B cell (primary cell): ENCODE data around the gene RANBP10. TPM values are rescaled to one million over a fixed set of nuclear protein-coding genes. Genes with fewer than 3 reads are reported as not detected.

ENCODE experiments used
- ATAC-seq: fragments of 200-7000 bp; cut with Tn5 transposase; one replicate; pipeline ENCODE4 v1.10.0; 2021; ENCODE audit warnings: low read depth, mild to moderate bottlenecking, moderate number of reproducible peaks, moderate library complexity
- CTCF ChIA-PET: fragments of 350-600 bp; sonication (Branson Sonifier 250); formaldehyde crosslinking; loops from one replicate; lab custom pipeline; 2021; ENCODE audit warnings: antibody characterized with exemption, inconsistent platforms; lab: Charles Lee
- POLR2A ChIA-PET: fragments of 350-600 bp; sonication (Branson Sonifier 250); formaldehyde crosslinking; loops from one replicate; lab custom pipeline; 2021; ENCODE audit warnings: antibody characterized with exemption; lab: Charles Lee
- DNase-seq: peaks from one replicate; pipeline ENCODE4 v3.0.0; 2013
- H2AFZ ChIP-seq: 2 replicates; pipeline ENCODE4 v1.6.1; 2012; ENCODE audit warnings: mild to moderate bottlenecking, low read depth, low read length; ENCODE audit not compliant: insufficient read depth, poor library complexity, severe bottlenecking
- H3K27ac ChIP-seq, 2 donors: 1 replicate in 1 of 2; 2 replicates in 1 of 2; pipeline ENCODE4 v1.5.1; 2012 to 2013; ENCODE audit warnings: low read length in 2 of 2, mild to moderate bottlenecking in 2 of 2, moderate library complexity in 1 of 2
- H3K27me3 ChIP-seq, 4 experiments: fragments of 200-600 bp in 1 of 4; sonication (generic) in 1 of 4; replicated peaks in 1 of 4; 1 replicate in 2 of 4; 2 replicates in 2 of 4; pipeline versions ENCODE4 v1.6.1 to v1.7.0; 2013 to 2016; ENCODE audit warnings: low read length in 3 of 4, mild to moderate bottlenecking in 2 of 4, mixed read lengths in 1 of 4, moderate library complexity in 1 of 4; ENCODE audit not compliant: insufficient read depth in 4 of 4, control insufficient read depth in 3 of 4; ENCODE audit errors: control extremely low read depth in 1 of 4
- H3K36me3 ChIP-seq, 2 experiments: replicated peaks in 1 of 2; 1 replicate in 1 of 2; 2 replicates in 1 of 2; pipeline versions ENCODE4 v1.6.1 to v1.7.1; 2013; ENCODE audit warnings: low read length in 1 of 2; ENCODE audit not compliant: insufficient read depth in 2 of 2, control insufficient read depth in 1 of 2; ENCODE audit errors: control extremely low read depth in 1 of 2, extremely low read depth in 1 of 2
- H3K4me1 ChIP-seq, 2 donors: fragments of 200-600 bp in 1 of 2; sonication (generic) in 1 of 2; 1 replicate in 1 of 2; 2 replicates in 1 of 2; pipeline versions ENCODE4 v1.5.1 to v1.6.1; 2013 to 2017; ENCODE audit warnings: low read length in 2 of 2; ENCODE audit not compliant: control insufficient read depth in 2 of 2, insufficient read depth in 2 of 2
- H3K4me2 ChIP-seq: replicated peaks from 2 replicates; pipeline ENCODE3; 2012; ENCODE audit warnings: mild to moderate bottlenecking, low read depth, low read length; ENCODE audit not compliant: poor library complexity, severe bottlenecking
- H3K4me3 ChIP-seq, 5 experiments: fragments of 200-600 bp in 1 of 5; sonication (generic) in 1 of 5; 1 replicate in 3 of 5; 2 replicates in 2 of 5; pipeline versions ENCODE4 v1.5.1 to v1.7.0; 2011 to 2016; ENCODE audit warnings: low read length in 4 of 5, mild to moderate bottlenecking in 4 of 5, low read depth in 2 of 5, control low read depth in 1 of 5, moderate library complexity in 1 of 5; ENCODE audit not compliant: insufficient read depth in 1 of 5; ENCODE audit errors: control extremely low read depth in 1 of 5, extremely low read depth in 1 of 5
- H3K79me2 ChIP-seq: fragments of 200-600 bp; sonication (generic); one replicate; pipeline ENCODE4 v1.6.0; 2016; ENCODE audit warnings: low read length; ENCODE audit not compliant: control insufficient read depth, insufficient read depth
- H3K9ac ChIP-seq: fragments of 200-600 bp; sonication (generic); 2 replicates; pipeline ENCODE4 v1.6.1; 2017; ENCODE audit warnings: mild to moderate bottlenecking, low read length, moderate library complexity
- H3K9me3 ChIP-seq, 3 donors: one replicate each; pipeline versions ENCODE4 v1.6.1 to v1.7.1; 2013; ENCODE audit warnings: low read length in 2 of 3; ENCODE audit not compliant: control insufficient read depth in 2 of 3, insufficient read depth in 1 of 3; ENCODE audit errors: control extremely low read depth in 1 of 3
- H4K20me1 ChIP-seq: 2 replicates; pipeline ENCODE4 v1.6.0; 2012; ENCODE audit warnings: mild to moderate bottlenecking, low read length; ENCODE audit not compliant: insufficient read depth, control insufficient read depth, poor library complexity, severe bottlenecking
- H3K27ac Mint-ChIP-seq: one replicate; pipeline ENCODE4 v1.8.0; 2021; ENCODE audit warnings: mixed read lengths
- H3K27me3 Mint-ChIP-seq: one replicate; pipeline ENCODE4 v1.8.0; 2021; ENCODE audit warnings: mixed read lengths
- H3K4me1 Mint-ChIP-seq: one replicate; pipeline ENCODE4 v1.8.0; 2021; ENCODE audit warnings: mixed read lengths
- H3K4me3 Mint-ChIP-seq: one replicate; pipeline ENCODE4 v1.8.0; 2021; ENCODE audit warnings: mixed read lengths
- H3K9me3 Mint-ChIP-seq: one replicate; pipeline ENCODE4 v1.8.0; 2022; ENCODE audit warnings: mixed read lengths; ENCODE audit not compliant: insufficient read depth
- EZH2 ChIP-seq: IDR thresholded peaks from 2 replicates; pipeline ENCODE4 v1.6.1; 2012; ENCODE audit warnings: borderline replicate concordance, low read depth, mild to moderate bottlenecking, moderate library complexity, low read length; ENCODE audit not compliant: insufficient read depth, poor library complexity, severe bottlenecking
- WGBS: methylation state at CpG from one replicate; pipeline ENCODE4 v1.1.5; 2013; ENCODE audit warnings: missing lambda C conversion rate; ENCODE audit not compliant: insufficient coverage; 5-methylcytosine and 5-hydroxymethylcytosine counted together
- intact Hi-C: fragments of 100-400 bp; cut with micrococcal nuclease; formaldehyde crosslinking; loops from one replicate; pipeline ENCODE4 v1.10.0; 2022
- polyA plus RNA-seq: library from polyadenylated mRNA; depleted of rRNA; stranded (reverse); fragments of >200 nt; gene quantifications from 2 replicates; pipeline ENCODE4 v1.2.3, GENCODE V29; 2012
- total RNA-seq, 2 donors: library from RNA; stranded (reverse); fragments of 120-200 nt in 1 of 2; gene quantifications; 1 replicate in 1 of 2; 2 replicates in 1 of 2; pipeline versions ENCODE4 v1.2.3 to v1.2.4, GENCODE V29; 2013 to 2022
- TF ChIP-seq, protein P1 (sequence below): fragments of 200-600 bp; IDR thresholded peaks from one replicate; pipeline ENCODE4 v1.8.0; 2022; ENCODE audit warnings: antibody characterized with exemption, mild to moderate bottlenecking

Gene RANBP10
- total and polyA plus RNA-seq, 2 donors (not counting 1 experiment from before 2014, with no cell fraction given) = 29.0 to 32.2 TPM

DNA sequence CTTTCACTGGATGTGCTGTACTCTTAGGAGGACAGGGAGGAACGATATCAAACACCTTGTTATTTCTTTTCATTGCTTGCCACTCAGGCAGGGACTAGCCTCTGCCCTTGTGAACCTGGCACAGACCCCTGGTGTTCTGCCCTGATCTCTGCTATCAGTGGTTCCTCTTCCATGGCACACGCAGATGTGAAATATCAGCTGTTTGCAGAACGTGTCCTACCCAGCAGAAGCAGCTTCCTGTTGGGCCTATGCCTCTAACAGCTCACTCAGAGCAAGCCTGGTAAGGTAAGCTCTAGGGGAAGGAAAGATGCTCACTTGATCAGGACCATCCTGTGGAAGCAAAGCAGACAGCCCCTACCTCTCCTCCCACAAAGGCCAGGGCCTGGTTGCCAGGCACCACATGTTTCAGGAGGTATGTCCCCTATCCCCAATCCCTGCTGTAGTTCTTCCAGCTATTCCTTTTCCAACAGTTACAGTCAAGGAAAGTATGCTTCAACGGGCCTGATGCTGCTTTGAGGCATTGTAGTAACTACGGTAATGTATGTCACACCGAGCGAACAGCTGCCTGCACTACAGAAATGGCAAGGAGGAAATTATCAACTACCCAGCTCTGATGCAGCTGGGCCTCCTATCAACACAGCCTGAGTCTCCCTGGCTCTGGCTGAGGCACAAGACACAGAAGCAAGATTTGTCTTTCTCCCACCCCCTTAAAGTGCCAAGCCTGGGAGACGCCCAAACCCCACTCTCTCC is 46.0 kb downstream of the RANBP10 start:
- peak overlapping the region; percentile 73 for H3K27ac Mint-ChIP-seq
- no peak overlapping the region for H3K9ac ChIP-seq
- H3K4me1 Mint-ChIP-seq = peaks cover 32% of the 10 kb centered on the region
- peaks cover 3 to 35% of the 10 kb centered on the region in 2 experiments for H3K36me3 ChIP-seq
- H3K27me3 Mint-ChIP-seq = no peaks in the 10 kb centered on the region
- ChIA-PET CTCF (no interaction called here), POLR2A (no interaction called here)
- H3K9me3 Mint-ChIP-seq = no peaks in the 10 kb centered on the region
- DNase-seq (peak; percentile 33), ATAC-seq (peak; percentile 43)
- no peaks in the 10 kb centered on the region for H3K27me3 ChIP-seq
- H3K4me3 Mint-ChIP-seq = no peak overlapping the region
- intact Hi-C loops = no loop called here
- WGBS = 43% methylated on average over 6 of the region's 8 CpGs
- peaks cover 77% of the 10 kb centered on the region for H3K79me2 ChIP-seq
- no peak overlapping the region for H3K4me3 ChIP-seq
- no peak overlapping the region for H2AFZ ChIP-seq
- no peaks in the 10 kb centered on the region for H3K9me3 ChIP-seq
- no peak for TF ChIP-seq EZH2
- TF ChIP-seq, protein P1, sequence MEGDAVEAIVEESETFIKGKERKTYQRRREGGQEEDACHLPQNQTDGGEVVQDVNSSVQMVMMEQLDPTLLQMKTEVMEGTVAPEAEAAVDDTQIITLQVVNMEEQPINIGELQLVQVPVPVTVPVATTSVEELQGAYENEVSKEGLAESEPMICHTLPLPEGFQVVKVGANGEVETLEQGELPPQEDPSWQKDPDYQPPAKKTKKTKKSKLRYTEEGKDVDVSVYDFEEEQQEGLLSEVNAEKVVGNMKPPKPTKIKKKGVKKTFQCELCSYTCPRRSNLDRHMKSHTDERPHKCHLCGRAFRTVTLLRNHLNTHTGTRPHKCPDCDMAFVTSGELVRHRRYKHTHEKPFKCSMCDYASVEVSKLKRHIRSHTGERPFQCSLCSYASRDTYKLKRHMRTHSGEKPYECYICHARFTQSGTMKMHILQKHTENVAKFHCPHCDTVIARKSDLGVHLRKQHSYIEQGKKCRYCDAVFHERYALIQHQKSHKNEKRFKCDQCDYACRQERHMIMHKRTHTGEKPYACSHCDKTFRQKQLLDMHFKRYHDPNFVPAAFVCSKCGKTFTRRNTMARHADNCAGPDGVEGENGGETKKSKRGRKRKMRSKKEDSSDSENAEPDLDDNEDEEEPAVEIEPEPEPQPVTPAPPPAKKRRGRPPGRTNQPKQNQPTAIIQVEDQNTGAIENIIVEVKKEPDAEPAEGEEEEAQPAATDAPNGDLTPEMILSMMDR = no peak
- peak overlapping the region in 1 of 2 donors; percentile 46 for H3K27ac ChIP-seq
- H3K4me1 ChIP-seq = peaks cover 14 to 22% of the 10 kb centered on the region in 2 donors
- no peak overlapping the region for H3K4me2 ChIP-seq
- peaks cover 56% of the 10 kb centered on the region for H4K20me1 ChIP-seq

DNA sequence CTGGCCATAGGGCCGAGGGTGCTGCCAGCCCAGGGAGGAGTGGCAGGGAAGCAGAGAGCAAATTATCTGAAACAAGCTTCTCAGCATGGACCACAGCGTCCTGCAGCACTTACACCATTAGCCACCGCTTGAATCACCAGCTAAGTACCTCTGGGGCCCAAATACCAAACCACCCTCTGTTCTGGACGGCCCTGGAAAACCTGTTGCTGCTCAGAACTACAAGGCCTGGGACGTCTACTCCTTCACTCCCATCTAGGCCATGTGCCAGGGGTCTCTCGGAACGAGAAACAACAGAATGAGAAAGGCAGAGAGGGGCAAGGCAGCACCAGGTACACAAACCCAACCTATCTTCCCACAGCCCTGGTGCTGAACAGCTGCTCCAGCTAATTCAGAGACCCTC is 47.4 kb downstream of the RANBP10 start:
- Mint-ChIP-seq H3K4me1 (peaks cover 32% of the 10 kb centered on the region), H3K27me3 (no peaks in the 10 kb centered on the region), H3K27ac (no peak overlapping the region), H3K9me3 (no peaks in the 10 kb centered on the region), H3K4me3 (no peak overlapping the region)
- Histone ChIP-seq H4K20me1 (peaks cover 66% of the 10 kb centered on the region), H3K4me3 (no peak overlapping the region), H3K9me3 (no peaks in the 10 kb centered on the region), H3K4me1 (peaks cover 14 to 22% of the 10 kb centered on the region in 2 donors), H3K27me3 (no peaks in the 10 kb centered on the region), H3K79me2 (peaks cover 76% of the 10 kb centered on the region), H3K36me3 (peaks cover under 1 to 34% of the 10 kb centered on the region in 2 experiments), H3K27ac (no peak overlapping the region), H2AFZ (no peak overlapping the region), H3K9ac (no peak overlapping the region), H3K4me2 (no peak overlapping the region)
- ATAC-seq (no peak), DNase-seq (no peak)
- intact Hi-C loops = no loop called here
- POLR2A ChIA-PET = no interaction called here
- CTCF ChIA-PET = no interaction called here
- WGBS = 100% methylated on average over 7 of the region's 7 CpGs
- TF ChIP-seq, protein P1 = no peak
- no peak for TF ChIP-seq EZH2
